Upper lobe of left lung (tissue), 6 donors: ENCODE measurements around the gene PLEKHG3. TPM values are rescaled to one million over a fixed set of nuclear protein-coding genes. Genes with fewer than 3 reads are reported as not detected.

ENCODE experiments used
- ATAC-seq, 2 donors: fragments of 200-7000 bp; cut with Tn5 transposase; one replicate each; pipeline ENCODE4 v1.9.1; 2022; ENCODE audit warnings: mild to moderate bottlenecking in 2 of 2, moderate library complexity in 2 of 2; ENCODE audit not compliant: low FRiP score in 2 of 2
- DNase-seq, 2 donors: peaks; one replicate each; pipeline ENCODE4 v3.0.0-alpha.2; 2019 to 2020
- H3K27ac ChIP-seq, 4 donors: fragments of 200-600 bp; sonication (generic); one replicate each; pipeline ENCODE4 v1.5.1; 2016 to 2019
- H3K27me3 ChIP-seq, 4 donors: fragments of 200-600 bp; sonication (generic); one replicate each; pipeline ENCODE4 v1.5.1; 2017 to 2019
- H3K36me3 ChIP-seq, 4 donors: fragments of 200-600 bp; sonication (generic); one replicate each; pipeline ENCODE4 v1.5.1; 2016 to 2019
- H3K4me1 ChIP-seq, 4 donors: fragments of 200-600 bp; sonication (generic); one replicate each; pipeline ENCODE4 v1.5.1; 2018 to 2019
- H3K4me3 ChIP-seq, 4 donors: fragments of 200-600 bp; sonication (generic); one replicate each; pipeline ENCODE4 v1.5.1; 2017 to 2019; ENCODE audit warnings: mild to moderate bottlenecking in 2 of 4, moderate library complexity in 1 of 4
- H3K9me3 ChIP-seq, 4 donors: fragments of 200-600 bp; sonication (generic); one replicate each; pipeline ENCODE4 v1.5.1; 2018 to 2019
- CTCF ChIP-seq, 6 experiments: fragments of 450-650 bp in 4 of 6; fragments of 200-600 bp in 2 of 6; sonication (generic) in 2 of 6; IDR thresholded peaks; one replicate each; pipeline ENCODE4 v1.5.1; 2016 to 2019; ENCODE audit warnings: antibody characterized with exemption in 6 of 6
- EP300 ChIP-seq, 4 donors: sonication (generic); formaldehyde crosslinking; IDR thresholded peaks; one replicate each; pipeline ENCODE4 v1.5.1; 2017; ENCODE audit warnings: antibody characterized with exemption in 4 of 4, control low read depth in 2 of 4
- POLR2A ChIP-seq, 4 donors: fragments of 450-650 bp; IDR thresholded peaks; one replicate each; pipeline ENCODE4 v1.5.1; 2016 to 2017; ENCODE audit warnings: antibody characterized with exemption in 4 of 4, mild to moderate bottlenecking in 2 of 4
- POLR2AphosphoS5 ChIP-seq, 2 donors: sonication (generic); formaldehyde crosslinking; IDR thresholded peaks; one replicate each; pipeline ENCODE4 v1.5.1; 2017; ENCODE audit warnings: antibody characterized with exemption in 2 of 2
- WGBS, 2 donors: methylation state at CpG; one replicate each; pipeline ENCODE4 v1.1.5; 2017 to 2018; 5-methylcytosine and 5-hydroxymethylcytosine counted together
- total RNA-seq, 6 donors: library from RNA; depleted of rRNA in 4 of 6; stranded (reverse); fragments of >200 nt in 4 of 6; gene quantifications; one replicate each; pipeline versions ENCODE4 v1.1.0 to v1.2.1, GENCODE V29; 2016 to 2021
- donor health status: DM: no; HTN: no; CAD: no; lungs with moderate emphysema.
- donor health status: DM: no; HTN: yes; CAD: no; lungs with severe emphysema.

PLEKHG3 gene
- total RNA-seq, 6 donors from 2014 or later = 12.8 to 49.2 (median 34.8) TPM

GRCh38 chr14:64768401-64769095 is 64.3 kb downstream of the PLEKHG3 start:
- Histone ChIP-seq H3K27ac (no peak overlapping the region), H3K4me1 (peaks cover 0 to 13% (median 8%) of the 10 kb centered on the region in 4 donors), H3K27me3 (no peaks in the 10 kb centered on the region), H3K4me3 (no peak overlapping the region), H3K36me3 (no peaks in the 10 kb centered on the region), H3K9me3 (no peaks in the 10 kb centered on the region)
- DNase-seq (no peak), ATAC-seq (no peak)
- 90 to 92% methylated on average over 5 to 7 of the region's 13 CpGs for WGBS, 2 donors
- TF ChIP-seq CTCF (IDR thresholded peaks at IDR 0.05) (no peak), POLR2A (IDR thresholded peaks at IDR 0.05) (no peak)

DNA sequence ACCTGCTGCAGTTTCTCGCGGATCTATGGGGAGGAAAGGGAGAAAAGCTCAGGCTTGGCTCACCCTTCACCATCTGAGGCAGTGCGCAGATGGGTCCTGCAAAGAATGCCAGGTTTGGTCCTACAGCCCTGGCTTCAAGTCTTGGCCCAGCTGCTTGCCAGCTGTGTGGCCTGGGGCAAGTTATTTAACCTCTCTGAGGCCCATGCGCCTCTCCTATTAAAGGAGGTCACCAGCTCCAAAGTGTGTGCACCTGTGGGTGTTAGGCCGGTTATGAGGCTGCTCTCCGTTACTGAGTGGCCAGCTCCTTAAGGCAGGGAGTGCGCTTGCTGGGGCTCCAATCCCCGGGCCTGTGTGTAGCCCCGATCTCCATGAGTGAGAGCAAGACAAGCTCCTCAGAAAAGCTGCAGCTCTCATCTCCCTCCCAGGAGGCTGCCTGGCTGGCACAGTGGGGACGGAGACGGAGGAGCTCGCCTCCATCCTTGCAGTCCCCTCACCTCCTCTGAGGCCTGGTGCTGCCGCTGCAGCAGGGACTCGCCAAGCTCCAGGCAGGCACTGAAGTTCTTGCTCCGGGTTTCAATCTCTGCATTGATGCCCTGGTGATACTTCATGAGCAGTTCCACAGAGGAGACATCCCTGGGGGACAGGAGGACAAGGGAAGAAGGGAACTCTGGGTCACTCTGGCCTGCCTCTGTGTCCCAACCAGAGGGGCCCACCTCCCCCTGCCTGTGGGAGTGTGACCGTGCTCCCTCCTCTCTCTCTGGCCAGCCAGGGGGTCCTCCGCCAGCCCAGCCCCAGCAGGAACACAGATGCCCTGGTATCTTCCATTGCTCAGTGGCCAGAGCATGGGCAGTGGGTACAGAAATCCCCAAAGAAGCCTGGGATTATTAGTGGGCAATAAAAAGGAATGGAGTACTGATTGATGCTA is 65.1 kb downstream of the PLEKHG3 start:
- Histone ChIP-seq H3K27ac (no peak overlapping the region), H3K4me3 (no peak overlapping the region), H3K4me1 (peaks cover 0 to 6% (median 4%) of the 10 kb centered on the region in 4 donors), H3K27me3 (no peaks in the 10 kb centered on the region), H3K36me3 (no peaks in the 10 kb centered on the region), H3K9me3 (no peaks in the 10 kb centered on the region)
- ATAC-seq (no peak), DNase-seq (peak in 1 of 2 donors; percentile 55)
- WGBS, 2 donors = 87 to 93% methylated on average over 4 to 11 of the region's 17 CpGs
- TF ChIP-seq CTCF (IDR thresholded peaks at IDR 0.05) (no peak), EP300 (IDR thresholded peaks at IDR 0.05) (no peak)

DNA sequence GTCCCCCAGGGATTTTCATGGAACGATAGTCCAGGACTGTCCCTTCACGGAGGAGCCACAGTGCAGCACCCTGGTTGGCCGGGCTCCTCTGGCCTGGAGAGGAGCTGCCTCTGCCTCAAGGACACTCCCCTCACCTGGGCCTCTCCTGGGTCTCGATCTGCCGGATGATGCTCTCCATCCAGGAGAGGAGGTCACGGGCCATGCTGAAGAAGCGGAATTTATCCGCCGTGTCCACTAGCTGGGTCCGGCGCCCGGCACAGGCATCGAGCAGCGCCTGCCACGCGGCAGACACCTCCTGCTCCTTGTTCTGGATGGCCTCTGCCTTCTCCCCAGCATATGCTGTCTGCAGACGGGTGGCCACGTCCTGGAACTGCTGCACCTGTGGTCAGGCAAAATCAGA is 66.5 kb downstream of the PLEKHG3 start:
- Histone ChIP-seq H3K36me3 (no peaks in the 10 kb centered on the region), H3K27ac (no peak overlapping the region)
- peak in 1 of 2 donors; percentile 75 for DNase-seq

DNA sequence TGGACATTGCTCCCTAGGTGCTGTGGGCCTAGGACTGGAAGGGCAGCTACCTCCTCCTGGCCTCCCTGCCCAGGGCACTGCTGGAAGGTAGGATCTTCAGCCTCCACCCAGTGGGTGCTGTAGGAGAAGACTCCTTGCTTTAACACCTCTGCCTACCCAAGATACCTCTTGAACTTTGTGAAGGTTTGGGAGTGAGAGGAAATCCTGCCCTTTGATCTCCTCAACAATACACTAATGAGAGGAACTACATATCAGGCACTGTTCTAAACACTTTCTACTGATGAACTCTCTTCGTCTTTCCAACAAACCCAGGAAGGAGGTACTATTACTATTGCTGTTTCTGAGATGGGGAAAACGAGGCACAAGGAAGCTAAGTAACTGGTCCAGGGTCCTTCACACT is 66.9 kb downstream of the PLEKHG3 start:
- Histone ChIP-seq H3K4me3 (no peak overlapping the region), H3K36me3 (no peaks in the 10 kb centered on the region), H3K27me3 (no peaks in the 10 kb centered on the region), H3K4me1 (no peaks in the 10 kb centered on the region), H3K9me3 (no peaks in the 10 kb centered on the region), H3K27ac (no peak overlapping the region)
- TF ChIP-seq POLR2AphosphoS5 (IDR thresholded peaks at IDR 0.05) = no peak
- TF ChIP-seq EP300 (IDR thresholded peaks at IDR 0.05) = no peak
- no peak for TF ChIP-seq POLR2A (IDR thresholded peaks at IDR 0.05)
- no peak for TF ChIP-seq CTCF (IDR thresholded peaks at IDR 0.05)
- DNase-seq = no peak
- 43 to 58% methylated on average over 2 of the region's 2 CpGs for WGBS, 2 donors
- ATAC-seq = no peak

More for the DNA sequence above, 66.5 kb downstream of the PLEKHG3 start:
- Histone ChIP-seq H3K4me1 (no peaks in the 10 kb centered on the region), H3K9me3 (no peaks in the 10 kb centered on the region), H3K4me3 (no peak overlapping the region), H3K27me3 (no peaks in the 10 kb centered on the region)
- 96 to 97% methylated on average over 6 to 14 of the region's 18 CpGs for WGBS, 2 donors
- no peak for TF ChIP-seq POLR2AphosphoS5 (IDR thresholded peaks at IDR 0.05)
- no peak for TF ChIP-seq CTCF (IDR thresholded peaks at IDR 0.05)
- no peak for TF ChIP-seq EP300 (IDR thresholded peaks at IDR 0.05)
- no peak for TF ChIP-seq POLR2A (IDR thresholded peaks at IDR 0.05)
- no peak for ATAC-seq
